ENCODE results near the gene SEC24D.

Gene SEC24D

DNA sequence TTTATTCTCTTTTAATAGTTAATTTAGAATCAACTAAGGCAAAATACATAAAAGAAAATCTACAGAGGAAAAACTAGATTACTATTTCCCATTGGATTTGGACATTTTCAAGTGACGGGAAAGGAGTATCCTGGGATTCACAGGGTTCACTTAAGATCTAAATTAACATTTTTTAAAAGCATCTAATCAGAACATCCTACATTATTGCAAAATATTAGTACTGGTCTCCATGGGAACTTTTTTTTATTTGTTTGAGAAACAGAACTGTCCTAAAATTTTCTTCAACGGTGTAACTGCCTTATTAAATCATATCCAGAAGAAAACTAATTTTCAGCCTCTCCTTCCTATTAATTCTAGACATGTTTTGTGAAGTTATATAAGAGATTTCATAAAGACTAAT, 81.0 kb downstream of the SEC24D start:
- Histone ChIP-seq H3K36me3 (ENCODE audit: low read length) (0 out of 2 replicates have a peak, but pooled peaks cover 10% of the 10 kb centered on the region), H3K9me3 (ENCODE audit: insufficient read depth, low read length) (no peaks in the 10 kb centered on the region), H3K9ac (ENCODE audit: low read length) (no peak overlapping the region), H3K9me2 (replicated peaks; ENCODE audit: insufficient read depth, low read length) (no peaks in the 10 kb centered on the region), H2AFZ (ENCODE audit: low read depth, low read length, severe bottlenecking) (no peak overlapping the region), H3F3A (ENCODE audit: insufficient read depth) (peaks cover 19% of the 10 kb centered on the region), H3K79me2 (ENCODE audit: insufficient read depth, low read length) (no peaks in the 10 kb centered on the region), H3K27ac (ENCODE audit: low read depth, low read length) (no peak overlapping the region), H3K4me2 (ENCODE audit: low read depth, low read length, poor library complexity, severe bottlenecking) (no peak overlapping the region), H4K20me1 (ENCODE audit: low read depth, low read length) (no peaks in the 10 kb centered on the region), H3K27me3 (ENCODE audit: low read length) (no peaks in the 10 kb centered on the region), H3K4me3 (ENCODE audit: insufficient read depth, low read length, poor library complexity, severe bottlenecking) (no peak overlapping the region)
- TF ChIP-seq EZH2phosphoT487 (conservative IDR thresholded peaks at IDR 0.05; ENCODE audit: low read length), result no peak
- TF ChIP-seq, protein P1, sequence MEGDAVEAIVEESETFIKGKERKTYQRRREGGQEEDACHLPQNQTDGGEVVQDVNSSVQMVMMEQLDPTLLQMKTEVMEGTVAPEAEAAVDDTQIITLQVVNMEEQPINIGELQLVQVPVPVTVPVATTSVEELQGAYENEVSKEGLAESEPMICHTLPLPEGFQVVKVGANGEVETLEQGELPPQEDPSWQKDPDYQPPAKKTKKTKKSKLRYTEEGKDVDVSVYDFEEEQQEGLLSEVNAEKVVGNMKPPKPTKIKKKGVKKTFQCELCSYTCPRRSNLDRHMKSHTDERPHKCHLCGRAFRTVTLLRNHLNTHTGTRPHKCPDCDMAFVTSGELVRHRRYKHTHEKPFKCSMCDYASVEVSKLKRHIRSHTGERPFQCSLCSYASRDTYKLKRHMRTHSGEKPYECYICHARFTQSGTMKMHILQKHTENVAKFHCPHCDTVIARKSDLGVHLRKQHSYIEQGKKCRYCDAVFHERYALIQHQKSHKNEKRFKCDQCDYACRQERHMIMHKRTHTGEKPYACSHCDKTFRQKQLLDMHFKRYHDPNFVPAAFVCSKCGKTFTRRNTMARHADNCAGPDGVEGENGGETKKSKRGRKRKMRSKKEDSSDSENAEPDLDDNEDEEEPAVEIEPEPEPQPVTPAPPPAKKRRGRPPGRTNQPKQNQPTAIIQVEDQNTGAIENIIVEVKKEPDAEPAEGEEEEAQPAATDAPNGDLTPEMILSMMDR (IDR thresholded peaks at IDR 0.05; ENCODE audit: insufficient read depth, low read length, poor library complexity, severe bottlenecking), result no peak

DNA sequence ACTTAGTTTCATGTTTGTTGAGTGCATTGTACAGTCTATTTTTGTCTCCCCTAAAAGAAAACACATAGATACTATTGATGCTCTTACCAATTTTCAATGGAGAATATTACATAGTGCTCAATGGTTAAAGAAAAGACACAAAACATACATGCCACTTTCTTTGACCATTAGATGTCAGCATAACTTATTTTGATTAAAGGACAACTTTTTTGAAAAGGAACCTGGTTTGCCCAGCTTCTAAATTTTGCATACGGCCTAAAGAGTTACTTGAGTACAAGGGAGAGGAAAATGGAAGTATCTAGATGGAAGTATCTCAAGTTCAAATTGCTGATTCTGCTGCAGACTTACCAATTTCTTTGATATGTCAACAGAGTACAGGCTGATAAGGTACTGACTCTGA, 82.2 kb downstream of the SEC24D start:
- H2AFZ ChIP-seq (ENCODE audit: low read depth, low read length, severe bottlenecking), result no peak overlapping the region
- H3K36me3 ChIP-seq (ENCODE audit: low read length), result 0 out of 2 replicates have a peak, but pooled peaks cover 10% of the 10 kb centered on the region
- no peak overlapping the region for H3K4me3 ChIP-seq (ENCODE audit: insufficient read depth, low read length, poor library complexity, severe bottlenecking)
- H3K9me2 ChIP-seq (replicated peaks; ENCODE audit: insufficient read depth, low read length), result no peaks in the 10 kb centered on the region
- no peaks in the 10 kb centered on the region for H3K79me2 ChIP-seq (ENCODE audit: insufficient read depth, low read length)
- H3K9me3 ChIP-seq (ENCODE audit: insufficient read depth, low read length), result no peaks in the 10 kb centered on the region
- no peaks in the 10 kb centered on the region for H3K27me3 ChIP-seq (ENCODE audit: low read length)
- H3K27ac ChIP-seq (ENCODE audit: low read depth, low read length), result no peak overlapping the region
- H3K9ac ChIP-seq (ENCODE audit: low read length), result no peak overlapping the region
- H4K20me1 ChIP-seq (ENCODE audit: low read depth, low read length), result no peaks in the 10 kb centered on the region
- H3K4me2 ChIP-seq (ENCODE audit: low read depth, low read length, poor library complexity, severe bottlenecking), result no peak overlapping the region
- peaks cover 12% of the 10 kb centered on the region; the same call in 1 of the 2 replicates for H3F3A ChIP-seq (ENCODE audit: insufficient read depth)
- TF ChIP-seq, protein P1 (IDR thresholded peaks at IDR 0.05; ENCODE audit: insufficient read depth, low read length, poor library complexity, severe bottlenecking), result no peak

DNA sequence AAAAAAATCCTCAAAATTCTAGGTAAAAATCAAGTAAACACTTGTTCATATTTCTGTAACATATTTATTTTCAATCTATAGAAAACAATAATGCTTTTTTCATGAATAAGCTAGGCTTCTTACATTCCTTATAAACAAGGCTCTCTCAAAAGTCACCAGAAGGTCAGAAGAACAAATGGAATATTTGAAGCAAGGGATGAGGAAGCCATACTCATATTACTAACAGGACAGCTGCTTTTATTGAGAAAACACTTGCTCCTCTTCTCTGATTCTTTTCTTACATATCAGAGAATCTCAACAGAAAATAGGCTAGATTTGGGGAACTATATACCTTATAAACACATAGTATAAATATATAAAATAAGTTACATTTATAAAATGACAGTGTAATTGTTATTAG, 82.8 kb downstream of the SEC24D start:
- Histone ChIP-seq H3K27me3 (ENCODE audit: low read length) (no peaks in the 10 kb centered on the region), H3K4me3 (ENCODE audit: insufficient read depth, low read length, poor library complexity, severe bottlenecking) (no peak overlapping the region), H3K9ac (ENCODE audit: low read length) (no peak overlapping the region), H3K4me2 (ENCODE audit: low read depth, low read length, poor library complexity, severe bottlenecking) (no peak overlapping the region), H4K20me1 (ENCODE audit: low read depth, low read length) (no peaks in the 10 kb centered on the region), H3K9me2 (replicated peaks; ENCODE audit: insufficient read depth, low read length) (no peaks in the 10 kb centered on the region), H2AFZ (ENCODE audit: low read depth, low read length, severe bottlenecking) (no peak overlapping the region), H3K36me3 (ENCODE audit: low read length) (0 out of 2 replicates have a peak, but pooled peaks cover 10% of the 10 kb centered on the region), H3K79me2 (ENCODE audit: insufficient read depth, low read length) (no peaks in the 10 kb centered on the region), H3F3A (ENCODE audit: insufficient read depth) (peaks cover 7% of the 10 kb centered on the region; the same call in 1 of the 2 replicates), H3K9me3 (ENCODE audit: insufficient read depth, low read length) (no peaks in the 10 kb centered on the region), H3K27ac (ENCODE audit: low read depth, low read length) (no peak overlapping the region)
- TF ChIP-seq EZH2phosphoT487 (conservative IDR thresholded peaks at IDR 0.05; ENCODE audit: low read length), result no peak
- TF ChIP-seq, protein P1 (IDR thresholded peaks at IDR 0.05; ENCODE audit: insufficient read depth, low read length, poor library complexity, severe bottlenecking), result no peak

Measured in SU-DHL-6 (cell line).